Stimulated activated CD8-positive, alpha-beta memory T cell treated with anti-CD3 and anti-CD28 coated beads, Interleukin-7, amount 100 ng/mL, for 1 hour (primary cell): ENCODE measurements around the gene ZFP92.

ENCODE experiments used
- DNase-seq, 2 donors: peaks; one replicate each; pipeline ENCODE4 v3.0.0-alpha.2; 2020; ENCODE audit warnings: low read depth in 2 of 2

Gene ZFP92

DNA sequence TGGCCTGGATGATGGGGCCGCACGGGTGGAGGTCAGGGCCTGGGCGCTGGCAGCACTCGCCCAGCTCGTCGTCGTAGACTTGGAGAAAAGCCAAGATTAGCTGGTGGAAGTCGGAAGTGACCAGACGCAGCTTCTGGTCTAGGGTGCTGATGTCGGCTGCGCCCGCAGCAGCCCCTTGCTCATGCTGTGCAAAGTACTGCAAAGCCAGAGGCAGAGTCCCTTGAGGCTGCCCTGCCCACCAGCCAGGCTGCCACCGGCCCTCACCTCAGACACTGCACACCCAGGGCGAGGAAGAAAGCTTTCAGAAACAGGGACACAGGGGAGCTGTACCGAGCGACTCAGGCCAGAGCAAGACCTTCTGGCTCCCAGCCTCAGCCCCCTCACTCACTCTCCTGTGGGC, 44.3 kb downstream of the ZFP92 start:
- DNase-seq: no peak

DNA sequence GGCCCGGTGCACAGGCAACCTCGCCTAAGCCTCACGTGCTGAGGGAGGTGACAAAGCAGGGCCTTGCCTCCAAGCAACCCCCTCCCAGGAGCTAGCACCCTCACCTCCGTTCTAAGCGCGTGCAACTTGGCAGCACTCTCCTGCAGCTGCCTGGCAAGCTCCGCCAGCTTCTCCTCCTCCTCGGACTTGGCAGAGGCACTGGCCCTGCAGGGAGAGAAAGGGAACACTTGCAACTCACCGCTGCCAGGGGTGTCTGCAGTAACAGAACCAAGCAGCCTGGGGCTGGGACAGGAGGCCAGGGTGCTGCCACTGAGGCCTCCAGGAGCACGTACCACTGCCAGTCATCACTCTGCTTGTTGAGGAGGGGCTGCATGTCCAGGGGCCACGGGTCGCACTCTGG, 44.9 kb downstream of the ZFP92 start:
- DNase-seq: no peak

DNA sequence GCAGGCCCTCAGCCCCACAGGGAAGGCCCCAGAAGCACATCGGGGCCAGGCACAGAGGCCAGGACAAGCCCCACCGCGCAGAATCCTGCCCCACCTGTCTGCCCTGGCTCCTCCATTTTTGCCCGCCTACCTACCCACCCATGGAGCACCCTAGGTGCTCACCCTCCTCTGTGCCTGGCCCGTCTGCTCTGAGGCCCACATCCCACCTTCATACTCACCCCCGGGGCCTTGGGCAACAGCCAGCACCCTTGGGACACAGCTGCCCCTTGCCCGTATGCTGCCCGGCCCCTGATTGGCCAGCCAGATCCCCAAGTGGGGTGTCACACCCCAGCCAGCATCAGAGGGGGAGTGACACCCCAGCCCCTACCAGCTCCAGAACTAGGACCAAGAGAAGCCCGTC, 45.4 kb downstream of the ZFP92 start:
- no peak for DNase-seq

DNA sequence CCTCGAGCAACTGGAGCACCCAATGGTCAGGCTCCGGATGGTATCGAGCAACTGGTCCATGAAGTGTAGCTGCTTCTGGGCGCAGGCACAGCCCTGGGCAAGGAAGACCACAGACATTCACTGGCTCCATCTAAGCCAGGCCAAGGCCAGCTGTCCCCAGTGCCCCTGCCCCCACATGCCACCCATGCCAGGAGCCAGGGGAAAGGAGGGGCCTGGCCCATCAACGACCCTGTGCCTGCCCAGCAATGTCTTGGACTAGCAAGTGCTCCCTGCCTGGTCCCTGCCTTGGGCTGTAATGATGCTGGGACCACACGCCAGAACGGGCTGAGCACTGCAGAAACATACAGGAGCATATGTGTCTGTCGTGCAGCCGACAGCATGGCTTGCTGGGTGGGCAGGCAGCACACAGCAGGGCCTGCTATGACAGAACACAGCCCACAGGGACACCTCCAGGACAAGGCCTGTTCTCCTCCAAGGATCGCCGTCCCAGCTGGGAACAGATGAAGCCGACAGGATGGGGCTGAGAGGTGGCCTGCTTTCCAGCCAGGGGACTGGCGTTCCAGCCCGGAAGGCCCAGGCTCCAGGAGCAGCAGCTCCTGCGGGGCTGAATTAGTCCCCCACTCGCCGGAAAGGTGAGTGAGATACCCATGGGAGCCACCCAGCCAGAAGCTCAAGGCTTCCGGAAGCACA, 46.0 kb downstream of the ZFP92 start:
- no peak for DNase-seq

DNA sequence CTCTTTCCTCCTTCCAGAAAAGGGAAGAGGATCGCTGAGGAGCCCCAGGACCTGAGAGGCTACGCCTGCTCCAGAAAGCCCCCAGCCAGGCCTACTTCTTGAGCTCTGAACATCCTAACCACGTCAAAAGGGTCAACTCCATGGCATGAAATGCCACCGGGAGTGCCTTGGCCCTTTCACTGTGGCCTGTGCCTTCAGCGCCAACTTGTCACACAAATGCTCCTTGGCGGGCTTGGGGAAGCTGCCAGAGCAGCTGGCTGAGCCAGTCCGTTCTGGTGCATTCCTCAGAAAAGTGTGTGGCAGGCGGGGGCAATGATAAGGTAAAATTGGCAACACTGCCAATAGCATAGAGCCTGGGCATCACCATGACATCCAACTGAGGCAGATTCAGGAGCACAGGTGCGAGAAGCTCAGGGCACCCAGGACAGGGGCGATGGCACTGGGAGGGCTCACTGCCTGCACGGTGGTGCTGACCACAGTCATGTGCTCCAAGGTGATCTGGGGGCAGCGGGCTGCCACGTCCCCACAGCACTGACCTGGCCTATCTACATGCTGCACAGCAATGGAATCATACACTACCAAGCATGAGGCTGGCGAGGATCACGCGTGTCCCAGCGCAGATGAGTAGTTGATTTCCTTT, 46.7 kb downstream of the ZFP92 start:
- DNase-seq: no peak

DNA sequence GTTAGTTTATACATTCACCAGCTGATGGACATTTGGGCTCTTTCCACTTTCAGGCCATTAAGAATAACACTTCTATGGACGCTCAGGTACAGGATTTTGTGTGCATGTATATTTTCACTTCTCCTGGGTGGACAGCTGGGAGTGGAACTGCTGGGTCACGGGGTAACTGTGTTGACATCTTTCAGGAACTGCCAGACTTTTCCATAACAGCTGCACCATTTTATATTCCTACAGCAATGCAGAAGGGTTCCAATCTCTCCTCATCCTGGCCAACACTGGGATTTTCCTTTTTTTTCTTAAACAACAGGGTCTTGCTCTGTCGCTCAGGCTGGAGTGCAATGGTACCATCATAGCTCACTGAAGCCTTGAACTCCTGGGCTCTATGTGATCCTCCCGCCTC, 47.2 kb downstream of the ZFP92 start:
- DNase-seq: no peak

DNA sequence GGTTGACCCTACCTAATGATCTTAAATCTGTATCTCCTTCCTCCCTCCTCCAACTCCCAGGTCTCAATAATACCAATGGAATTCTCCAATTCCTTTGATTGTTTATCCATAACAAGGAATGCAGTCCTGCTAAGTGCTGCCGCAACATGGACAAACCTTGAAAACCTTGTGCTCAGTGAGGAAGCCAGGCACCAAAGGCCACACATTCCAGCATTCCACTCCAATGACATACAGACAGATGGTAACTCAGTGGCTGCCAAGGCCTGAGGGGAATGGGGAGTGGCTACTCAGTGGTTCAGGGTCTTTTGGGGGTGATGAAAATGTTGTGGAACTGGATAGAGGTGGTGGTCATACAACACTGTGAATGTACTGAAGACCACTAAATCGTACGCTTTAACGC, 48.7 kb downstream of the ZFP92 start:
- no peak for DNase-seq

DNA sequence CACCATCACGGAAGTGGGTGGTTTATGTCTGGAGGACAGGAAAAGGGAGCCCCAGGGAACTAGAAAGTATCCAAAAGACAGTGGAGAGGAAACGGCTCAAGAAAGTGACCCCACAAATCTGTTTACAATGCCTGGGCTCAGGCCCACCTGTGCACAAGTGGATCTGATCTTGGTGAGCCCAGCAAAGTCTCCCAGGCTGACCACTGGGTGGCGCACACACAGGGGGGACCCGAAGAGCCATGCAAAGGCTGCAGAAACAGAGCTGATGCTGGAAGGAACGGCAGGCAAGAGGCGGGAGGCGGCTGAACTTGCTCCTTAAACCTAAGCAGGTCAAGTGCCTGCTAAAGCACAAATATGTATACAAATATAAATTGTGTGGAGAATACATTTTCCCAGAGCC, 49.6 kb downstream of the ZFP92 start:
- DNase-seq: peak in 1 of 2 donors; percentile 10
